GM13976 (cell line): Measurements from ENCODE around the gene PRM3.

Experiments used
- DNase-seq: peaks from one replicate; pipeline ENCODE4 v3.0.0; 2012; ENCODE audit warnings: low spot score
- in situ Hi-C: fragments of 300-500 bp; cut with MboI; formaldehyde crosslinking; loops from one replicate; pipeline ENCODE4 v1.12.0; 2022; ENCODE audit warnings: low sequenced_read_pairs, mixed read lengths, inconsistent platforms; ENCODE audit not compliant: unreplicated experiment
- TF ChIP-seq, protein P1 (sequence below): IDR thresholded peaks from 2 replicates; pipeline ENCODE4 v1.5.1; 2012; ENCODE audit warnings: borderline replicate concordance, mild to moderate bottlenecking; ENCODE audit not compliant: insufficient read depth; ENCODE audit errors: extremely low read depth, missing control alignments, control extremely low read depth

The PRM3 gene

DNA sequence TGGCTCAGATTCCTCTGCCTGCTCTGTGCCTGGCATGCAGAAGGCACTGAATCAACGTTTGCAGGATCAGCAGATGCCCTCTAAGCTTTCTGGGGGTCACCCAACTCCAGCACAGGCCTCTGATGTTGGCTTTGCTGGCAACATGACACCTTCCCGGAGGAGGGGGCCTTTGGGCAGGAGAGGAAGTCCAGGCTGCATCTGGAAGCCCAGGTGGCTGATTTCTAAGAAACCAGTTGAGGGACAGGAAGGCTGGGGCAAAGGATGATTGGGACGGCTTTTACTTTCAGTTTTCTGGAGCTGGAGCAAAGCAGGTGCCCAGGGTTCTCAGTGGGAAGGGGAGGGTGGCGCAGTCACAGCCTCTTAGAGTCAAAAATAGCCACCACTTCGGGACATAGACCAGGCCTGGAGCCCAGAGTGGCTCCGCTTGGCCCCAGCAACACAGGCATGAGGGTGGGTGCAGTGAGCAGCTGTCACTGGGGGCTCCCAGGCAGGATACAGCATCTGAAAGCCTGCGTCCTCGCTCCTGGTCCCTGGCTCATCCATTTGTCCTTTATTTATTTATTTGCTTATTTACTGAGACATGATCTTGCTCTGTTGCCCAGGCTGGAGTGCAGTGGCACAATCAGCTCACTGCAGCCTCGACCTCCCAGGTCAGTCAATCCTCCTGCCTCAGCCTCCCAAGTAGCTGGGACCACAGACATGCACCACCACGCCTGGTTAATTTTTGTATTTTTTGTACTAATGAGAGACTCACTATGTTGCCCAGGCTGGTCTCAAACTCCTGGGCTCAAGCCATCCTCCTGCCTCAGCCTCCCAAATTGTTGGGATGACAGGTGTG, 32.6 kb downstream of the PRM3 start:
- no peak for DNase-seq
- in situ Hi-C loops: no loop called here
- TF ChIP-seq, protein P1, sequence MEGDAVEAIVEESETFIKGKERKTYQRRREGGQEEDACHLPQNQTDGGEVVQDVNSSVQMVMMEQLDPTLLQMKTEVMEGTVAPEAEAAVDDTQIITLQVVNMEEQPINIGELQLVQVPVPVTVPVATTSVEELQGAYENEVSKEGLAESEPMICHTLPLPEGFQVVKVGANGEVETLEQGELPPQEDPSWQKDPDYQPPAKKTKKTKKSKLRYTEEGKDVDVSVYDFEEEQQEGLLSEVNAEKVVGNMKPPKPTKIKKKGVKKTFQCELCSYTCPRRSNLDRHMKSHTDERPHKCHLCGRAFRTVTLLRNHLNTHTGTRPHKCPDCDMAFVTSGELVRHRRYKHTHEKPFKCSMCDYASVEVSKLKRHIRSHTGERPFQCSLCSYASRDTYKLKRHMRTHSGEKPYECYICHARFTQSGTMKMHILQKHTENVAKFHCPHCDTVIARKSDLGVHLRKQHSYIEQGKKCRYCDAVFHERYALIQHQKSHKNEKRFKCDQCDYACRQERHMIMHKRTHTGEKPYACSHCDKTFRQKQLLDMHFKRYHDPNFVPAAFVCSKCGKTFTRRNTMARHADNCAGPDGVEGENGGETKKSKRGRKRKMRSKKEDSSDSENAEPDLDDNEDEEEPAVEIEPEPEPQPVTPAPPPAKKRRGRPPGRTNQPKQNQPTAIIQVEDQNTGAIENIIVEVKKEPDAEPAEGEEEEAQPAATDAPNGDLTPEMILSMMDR: no peak

DNA sequence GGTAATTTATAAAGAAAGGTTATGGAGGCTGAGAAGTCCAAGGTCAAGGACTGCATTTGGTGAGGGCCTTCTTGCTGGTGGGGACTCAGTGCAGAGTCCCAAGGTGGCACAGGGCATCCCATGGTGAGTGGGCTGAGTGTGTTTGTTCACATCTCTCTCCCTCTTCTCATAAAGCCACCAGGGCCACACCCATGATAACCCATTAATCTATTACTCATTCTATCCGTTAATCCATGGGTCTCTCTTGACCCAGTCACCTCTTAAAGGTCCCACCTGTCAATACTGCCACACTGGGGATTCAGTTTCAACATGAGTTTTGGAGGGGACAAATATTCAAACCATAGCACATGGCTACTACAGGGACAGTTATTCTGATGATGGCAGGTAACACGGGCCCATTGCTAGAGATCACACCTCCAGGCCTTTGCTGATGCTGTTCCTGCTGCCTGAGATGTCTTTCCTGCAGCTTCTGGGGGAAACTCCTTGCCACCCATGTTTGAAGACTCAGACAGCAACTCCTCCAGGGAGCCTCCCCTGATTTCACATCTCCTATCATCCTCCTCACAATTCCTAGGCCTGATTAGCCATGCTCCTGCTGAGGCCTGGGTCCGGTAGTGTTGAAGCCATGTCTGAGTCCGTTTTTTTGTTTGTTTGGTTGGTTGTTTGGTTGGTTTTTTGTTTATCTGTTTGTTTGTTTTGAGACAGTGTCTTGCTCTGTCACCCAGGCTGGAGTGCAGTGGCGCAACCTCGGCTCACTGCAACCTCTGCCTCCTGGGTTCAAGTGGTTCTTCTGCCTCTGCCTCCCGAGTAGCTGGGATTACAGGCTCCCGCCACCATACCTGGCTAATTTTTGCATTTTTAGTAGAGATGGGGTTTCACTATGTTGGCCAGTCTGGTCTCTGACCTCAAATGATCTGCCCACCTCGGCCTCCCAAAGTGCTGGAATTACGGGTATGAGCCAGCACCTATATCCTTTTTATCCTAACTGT, 33.5 kb downstream of the PRM3 start:
- TF ChIP-seq, protein P1: no peak
- in situ Hi-C loops: no loop called here
- DNase-seq: no peak

DNA sequence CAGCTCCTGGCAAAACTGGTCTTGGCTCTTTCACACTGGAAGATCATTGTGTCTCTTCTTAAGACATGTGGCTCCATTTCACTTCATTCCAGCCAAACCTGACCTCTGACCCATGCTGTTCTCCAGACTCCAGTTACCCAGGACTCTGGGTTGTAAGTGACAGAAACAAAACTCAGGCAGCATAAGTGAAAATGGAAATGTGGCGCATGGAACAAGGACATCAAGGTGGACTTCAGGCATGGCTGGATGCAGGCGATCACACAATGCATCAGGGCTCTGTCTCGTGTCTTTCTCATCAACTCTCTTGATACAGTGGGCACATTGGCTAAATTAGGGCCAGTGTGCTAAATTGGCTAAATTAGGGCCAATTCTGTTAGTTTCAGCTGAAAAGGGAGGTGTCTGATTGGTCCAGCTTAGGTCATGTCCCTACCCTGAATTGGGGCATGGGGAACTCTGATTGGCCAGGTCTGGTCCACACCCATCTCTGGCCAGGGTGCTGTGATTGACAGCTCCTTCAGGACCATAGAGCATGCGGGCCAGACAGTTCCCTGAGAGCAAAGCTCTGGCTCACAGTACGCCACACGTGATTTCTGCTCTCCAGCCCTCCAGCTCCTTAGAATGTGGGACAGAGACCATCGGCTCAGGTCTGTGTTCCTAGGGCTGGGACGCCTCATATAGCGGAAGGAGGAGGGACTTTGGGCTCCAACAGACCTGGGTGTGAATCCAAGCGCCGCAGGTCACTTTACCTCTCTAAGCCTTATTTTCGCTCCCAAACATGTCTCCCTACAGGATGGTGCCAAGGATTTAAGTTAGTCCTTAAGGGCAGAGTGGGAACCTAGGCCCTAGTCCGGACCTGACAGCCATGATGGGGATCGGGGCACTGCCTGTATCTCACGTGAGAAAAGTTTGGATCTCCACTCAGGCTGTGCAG, 34.9 kb downstream of the PRM3 start:
- no peak for DNase-seq
- TF ChIP-seq, protein P1: no peak
- in situ Hi-C loops: no loop called here

DNA sequence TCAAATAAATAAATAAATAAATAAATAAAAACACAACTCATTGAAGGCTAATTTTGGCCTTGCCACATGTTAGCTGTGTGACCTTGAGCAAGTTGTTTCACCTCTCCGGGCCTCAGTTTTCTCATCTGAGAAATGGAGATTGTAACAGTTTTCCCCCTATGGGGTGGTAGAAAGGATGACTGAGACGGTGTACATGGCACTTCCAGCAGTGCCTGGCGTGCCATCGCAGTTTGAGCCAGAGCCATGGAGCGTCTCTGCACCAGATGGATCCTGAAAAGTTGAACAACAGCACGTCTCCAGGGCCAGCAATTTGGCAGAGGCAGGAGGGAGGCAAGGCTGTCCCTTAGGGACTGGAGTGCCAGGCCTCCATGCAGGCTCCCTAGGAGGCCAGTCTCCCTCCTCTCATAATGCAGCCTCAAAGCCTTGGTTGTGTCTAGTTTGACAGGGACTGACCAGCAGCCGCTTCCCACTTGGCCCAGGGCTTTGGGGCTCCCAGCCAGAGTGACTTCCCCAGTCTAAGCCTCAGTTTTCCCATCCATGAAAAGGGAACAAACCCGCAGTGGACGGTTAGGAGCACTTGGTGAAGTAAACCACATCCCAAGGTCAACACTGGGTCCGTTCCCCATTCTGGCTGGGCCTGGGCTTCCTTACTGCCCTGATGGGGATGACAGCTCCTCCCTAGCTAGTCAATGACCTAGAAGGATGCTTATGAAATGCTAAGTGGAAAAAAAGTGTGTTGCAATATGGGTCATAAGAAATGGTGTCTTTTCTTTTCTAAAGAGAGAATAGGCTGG, 36.8 kb downstream of the PRM3 start:
- in situ Hi-C loops: no loop called here
- TF ChIP-seq, protein P1: no peak
- DNase-seq: no peak

DNA sequence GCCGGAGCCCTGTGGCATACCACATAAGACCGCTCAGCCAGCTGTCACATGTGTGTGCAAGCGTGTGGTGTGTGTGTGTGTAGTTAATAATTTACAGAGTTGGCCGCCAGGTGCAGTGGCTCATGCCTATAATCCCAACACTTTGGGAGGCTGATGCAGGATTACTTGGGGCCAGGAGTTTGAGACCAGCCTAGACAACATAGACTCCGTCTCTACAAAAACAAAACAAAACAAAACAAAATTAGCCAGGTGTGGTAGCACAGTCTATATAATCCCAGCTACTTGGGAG, 37.8 kb downstream of the PRM3 start:
- TF ChIP-seq, protein P1: no peak
- in situ Hi-C loops: no loop called here
- DNase-seq: no peak
